Measurements from ENCODE around the gene EDRF1. TPM values are rescaled to one million over a fixed set of nuclear protein-coding genes. Genes with fewer than 3 reads are reported as not detected.

EDRF1 gene
- total RNA-seq, 1 experiment from 2014 or later, result 32.9 TPM

- no peak for TF ChIP-seq AR (CRISPR knock-in tag; IDR thresholded peaks at IDR 0.05)
These were observed 27.9 kb downstream of the EDRF1 start (continued) for GRCh38 chr10:125747417-125747816.

GRCh38 chr10:125756196-125756595 is 36.7 kb downstream of the EDRF1 start:
- ChIA-PET POLR2A (no interaction called here), CTCF (no interaction called here)
- Mint-ChIP-seq H3K4me1 (peaks cover under 1% of the 10 kb centered on the region), H3K27me3 (ENCODE audit: low read depth) (no peaks in the 10 kb centered on the region), H3K27ac (no peak overlapping the region), H3K4me3 (no peak overlapping the region), H3K36me3 (peaks cover 65% of the 10 kb centered on the region), H3K9me3 (no peaks in the 10 kb centered on the region)
- DNase-seq (ENCODE audit: low spot score) (no peak), ATAC-seq (no peak)
- TF ChIP-seq JAZF1 (CRISPR knock-in tag; IDR thresholded peaks at IDR 0.05) (no peak), SMAD3 (CRISPR knock-in tag; IDR thresholded peaks at IDR 0.05; ENCODE audit: borderline replicate concordance) (no peak), TEAD4 (CRISPR knock-in tag; IDR thresholded peaks at IDR 0.05) (no peak), FOXP1 (CRISPR knock-in tag; IDR thresholded peaks at IDR 0.05; ENCODE audit: borderline replicate concordance) (no peak), ZNF232 (CRISPR knock-in tag; IDR thresholded peaks at IDR 0.05) (no peak), JUN (CRISPR knock-in tag; IDR thresholded peaks at IDR 0.05) (no peak), USF1 (CRISPR knock-in tag; IDR thresholded peaks at IDR 0.05) (no peak), CBFB (CRISPR knock-in tag; IDR thresholded peaks at IDR 0.05; ENCODE audit: low read depth) (no peak), FOXJ3 (CRISPR knock-in tag; IDR thresholded peaks at IDR 0.05; ENCODE audit: borderline replicate concordance) (no peak), ATF6 (CRISPR knock-in tag; IDR thresholded peaks at IDR 0.05) (no peak), MXD4 (CRISPR knock-in tag; IDR thresholded peaks at IDR 0.05; ENCODE audit: borderline replicate concordance) (no peak), ZNF317 (CRISPR knock-in tag; IDR thresholded peaks at IDR 0.05; ENCODE audit: borderline replicate concordance, low read depth) (no peak), GTF2I (CRISPR knock-in tag; conservative IDR thresholded peaks at IDR 0.05) (no peak), NFATC4 (CRISPR knock-in tag; IDR thresholded peaks at IDR 0.05) (no peak), IRF1 (CRISPR knock-in tag; IDR thresholded peaks at IDR 0.05) (no peak), RORB (CRISPR knock-in tag; IDR thresholded peaks at IDR 0.05) (no peak), FOXP4 (CRISPR knock-in tag; IDR thresholded peaks at IDR 0.05) (no peak)
